Subcutaneous adipose tissue (tissue), 4 donors: Measurements from ENCODE around the gene GNAT2. TPM values are rescaled to one million over a fixed set of nuclear protein-coding genes. Genes with fewer than 3 reads are reported as not detected.

Source experiments
- total RNA-seq, 4 donors: library from RNA; depleted of rRNA; stranded (reverse); fragments of >200 nt; gene quantifications; one replicate each; pipeline ENCODE4 v1.1.0, GENCODE V29; 2016
- TF ChIP-seq, protein P1 (sequence below): fragments of 450-650 bp; IDR thresholded peaks from one replicate; pipeline ENCODE4 v1.5.1; 2016; ENCODE audit warnings: low read depth, mild to moderate bottlenecking, control low read depth, antibody characterized with exemption, moderate library complexity

Gene GNAT2
- total RNA-seq, 4 donors from 2014 or later = not detected

DNA sequence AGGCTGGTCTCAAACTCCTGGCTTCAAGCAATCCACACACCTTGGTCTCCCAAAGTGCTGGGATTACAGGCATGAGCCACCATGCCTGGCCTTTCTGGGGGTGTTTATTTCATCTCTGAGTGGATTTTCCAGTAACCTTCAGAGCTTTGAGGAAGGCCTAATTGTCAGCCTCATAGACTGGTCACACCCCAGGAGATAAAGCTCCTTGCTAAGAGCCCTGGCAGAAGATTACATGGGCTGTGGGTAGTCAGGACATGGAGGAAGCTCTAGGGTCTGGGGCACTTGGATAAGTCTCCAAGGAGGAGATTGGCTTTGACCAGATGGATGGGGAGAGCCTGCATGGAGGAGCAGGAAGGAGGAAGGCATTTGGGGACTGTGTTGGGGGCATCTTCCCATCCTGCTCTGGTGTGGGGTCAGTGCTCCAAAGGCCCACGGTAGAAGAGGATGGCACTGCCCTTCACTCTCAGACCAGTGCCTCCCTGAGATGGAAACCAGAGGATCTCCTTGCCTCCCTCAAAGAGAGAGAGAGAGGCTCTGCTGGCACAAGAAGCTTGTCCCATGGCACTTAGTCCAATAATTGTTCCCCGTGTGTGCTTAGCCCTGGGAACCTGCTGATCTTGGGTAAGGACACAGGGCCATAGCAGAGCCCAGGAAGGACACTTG, 21.8 kb upstream of the GNAT2 start:
- TF ChIP-seq, protein P1, sequence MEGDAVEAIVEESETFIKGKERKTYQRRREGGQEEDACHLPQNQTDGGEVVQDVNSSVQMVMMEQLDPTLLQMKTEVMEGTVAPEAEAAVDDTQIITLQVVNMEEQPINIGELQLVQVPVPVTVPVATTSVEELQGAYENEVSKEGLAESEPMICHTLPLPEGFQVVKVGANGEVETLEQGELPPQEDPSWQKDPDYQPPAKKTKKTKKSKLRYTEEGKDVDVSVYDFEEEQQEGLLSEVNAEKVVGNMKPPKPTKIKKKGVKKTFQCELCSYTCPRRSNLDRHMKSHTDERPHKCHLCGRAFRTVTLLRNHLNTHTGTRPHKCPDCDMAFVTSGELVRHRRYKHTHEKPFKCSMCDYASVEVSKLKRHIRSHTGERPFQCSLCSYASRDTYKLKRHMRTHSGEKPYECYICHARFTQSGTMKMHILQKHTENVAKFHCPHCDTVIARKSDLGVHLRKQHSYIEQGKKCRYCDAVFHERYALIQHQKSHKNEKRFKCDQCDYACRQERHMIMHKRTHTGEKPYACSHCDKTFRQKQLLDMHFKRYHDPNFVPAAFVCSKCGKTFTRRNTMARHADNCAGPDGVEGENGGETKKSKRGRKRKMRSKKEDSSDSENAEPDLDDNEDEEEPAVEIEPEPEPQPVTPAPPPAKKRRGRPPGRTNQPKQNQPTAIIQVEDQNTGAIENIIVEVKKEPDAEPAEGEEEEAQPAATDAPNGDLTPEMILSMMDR = no peak

DNA sequence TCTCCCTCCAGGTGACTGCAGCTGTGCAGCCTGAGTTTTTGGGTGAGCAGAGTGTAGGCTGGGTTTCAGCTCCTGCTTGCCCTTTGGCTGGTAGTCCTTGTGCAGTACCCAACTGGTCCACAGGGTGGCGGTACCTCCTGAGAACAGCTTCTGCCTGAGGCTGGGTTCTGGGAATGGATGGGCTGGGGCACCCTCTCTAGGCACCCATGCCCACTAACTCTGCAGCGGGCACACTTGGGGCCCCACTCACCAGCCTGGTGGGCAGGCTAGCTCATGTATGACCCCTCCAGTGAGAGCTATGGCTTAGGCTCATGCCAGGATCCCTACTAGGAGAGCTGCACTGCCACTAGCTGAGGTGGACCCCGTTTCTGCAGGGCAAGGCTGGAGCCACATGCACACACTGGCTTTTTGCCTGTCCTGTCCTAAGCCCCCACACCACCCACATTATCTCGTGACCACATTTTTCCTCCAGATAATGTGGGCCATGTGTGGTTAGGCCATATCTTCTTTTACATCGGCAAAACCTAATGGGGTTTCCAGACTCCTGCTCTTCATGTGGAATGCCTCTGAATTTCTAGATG, 21.0 kb upstream of the GNAT2 start:
- TF ChIP-seq, protein P1 = no peak

DNA sequence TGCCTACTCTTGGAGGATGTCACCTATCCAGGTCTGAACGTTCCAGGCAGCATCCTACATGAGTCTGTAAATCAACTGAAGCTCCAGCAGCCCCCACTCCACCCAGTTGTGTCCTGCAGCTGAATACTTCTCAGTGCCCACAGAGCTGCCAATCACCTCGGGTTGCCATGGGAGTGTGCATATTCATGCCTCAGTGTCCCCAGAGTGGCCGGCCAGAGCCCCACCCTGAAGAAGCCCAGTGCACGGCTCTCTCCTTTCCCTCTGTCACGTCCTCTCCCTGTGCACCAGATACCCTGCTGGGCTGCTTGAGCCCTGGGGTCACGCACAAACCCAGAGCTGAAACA, 20.4 kb upstream of the GNAT2 start:
- TF ChIP-seq, protein P1 = no peak

DNA sequence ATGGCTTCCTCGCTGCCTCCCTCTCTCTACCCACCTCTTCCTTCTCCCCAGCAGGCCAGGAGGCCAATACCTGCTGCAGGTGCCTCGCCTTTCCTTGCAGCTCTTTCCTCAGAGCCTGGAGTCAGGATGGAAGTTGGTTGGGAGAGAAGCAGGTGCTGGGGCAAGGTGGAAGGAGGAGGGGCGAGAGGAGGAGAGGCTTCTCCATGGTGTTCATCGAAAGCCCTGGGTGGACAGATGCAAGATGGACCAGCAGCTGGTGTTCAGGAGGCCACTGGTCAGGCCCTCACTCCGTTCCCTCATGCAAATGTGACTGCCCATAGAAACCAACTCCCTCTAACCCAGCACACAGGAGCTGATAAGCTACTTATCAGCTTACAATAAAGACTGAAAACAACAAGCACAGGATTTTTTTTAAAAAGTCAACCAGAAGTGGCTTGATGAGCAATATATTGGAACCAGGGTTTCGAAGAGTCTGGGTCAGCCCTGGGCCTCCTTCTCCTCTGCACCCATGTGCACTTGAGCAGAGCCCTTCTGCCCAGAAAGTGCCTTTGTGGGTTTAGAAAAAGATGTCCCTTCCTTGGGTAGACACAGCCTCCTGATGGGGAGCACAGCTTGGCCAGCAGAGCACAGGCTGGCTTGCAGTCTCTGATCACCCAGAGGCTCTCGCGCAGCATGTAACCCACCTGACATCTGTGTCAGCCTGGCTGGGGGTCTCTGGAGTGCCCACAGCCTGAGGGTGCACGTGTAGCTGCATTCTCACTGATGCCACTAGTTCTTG, 19.8 kb upstream of the GNAT2 start:
- TF ChIP-seq, protein P1 = no peak

DNA sequence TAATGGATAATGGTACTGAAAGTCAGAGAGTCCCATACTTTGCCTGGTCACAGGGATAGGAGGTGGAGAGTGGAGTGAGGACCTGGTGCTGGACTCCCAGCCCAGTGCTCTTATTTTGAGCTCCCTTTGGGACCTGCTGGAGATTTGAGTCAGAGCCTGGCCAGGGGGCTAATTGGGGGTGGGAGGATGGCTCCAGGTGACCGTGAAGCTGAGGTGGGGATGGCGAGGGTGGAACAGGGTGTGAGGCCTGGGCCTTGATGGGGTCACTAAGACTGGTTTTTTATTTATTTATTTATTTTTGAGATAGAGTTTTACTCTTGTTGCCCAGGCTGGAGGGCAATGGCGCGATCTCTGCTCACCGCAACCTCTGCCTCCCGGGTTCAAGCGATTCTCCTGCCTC, 18.0 kb upstream of the GNAT2 start:
- TF ChIP-seq, protein P1 = no peak

DNA sequence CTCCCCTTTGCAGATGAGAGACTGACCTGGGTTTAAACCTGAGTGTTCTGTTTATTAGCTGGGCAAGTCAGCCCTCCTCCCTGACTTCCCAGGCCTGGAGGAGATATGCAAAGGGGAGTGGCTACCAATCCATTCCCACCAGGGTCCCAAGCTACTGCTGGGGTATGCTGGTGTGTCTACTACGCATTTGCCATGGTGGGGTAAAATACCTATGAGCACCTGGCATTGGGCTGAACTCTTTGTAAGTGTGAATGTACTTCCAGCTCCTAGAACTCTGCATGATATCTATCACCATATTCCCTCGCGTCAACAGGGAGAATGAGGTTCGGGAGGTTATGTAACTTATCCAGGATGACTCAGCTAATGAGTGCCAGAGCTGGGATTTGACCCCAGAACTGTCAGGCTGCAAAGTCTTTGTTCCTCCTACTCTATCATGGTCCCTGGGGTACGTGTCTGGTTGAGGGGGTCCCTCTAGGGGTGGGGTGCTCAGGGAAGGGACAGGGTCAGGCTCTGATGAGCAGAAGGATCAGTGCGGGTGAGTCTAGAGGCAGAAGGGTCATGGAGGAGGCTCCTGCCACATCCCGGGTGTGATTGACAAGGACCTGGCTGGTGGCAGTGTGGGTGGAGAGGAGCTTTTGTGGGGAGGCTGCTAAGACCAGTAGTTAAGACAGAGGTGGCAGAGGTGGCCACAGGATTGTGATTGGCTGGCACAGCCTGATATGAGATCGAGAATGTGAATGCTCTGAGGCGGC, 17.0 kb upstream of the GNAT2 start:
- TF ChIP-seq, protein P1 = no peak

DNA sequence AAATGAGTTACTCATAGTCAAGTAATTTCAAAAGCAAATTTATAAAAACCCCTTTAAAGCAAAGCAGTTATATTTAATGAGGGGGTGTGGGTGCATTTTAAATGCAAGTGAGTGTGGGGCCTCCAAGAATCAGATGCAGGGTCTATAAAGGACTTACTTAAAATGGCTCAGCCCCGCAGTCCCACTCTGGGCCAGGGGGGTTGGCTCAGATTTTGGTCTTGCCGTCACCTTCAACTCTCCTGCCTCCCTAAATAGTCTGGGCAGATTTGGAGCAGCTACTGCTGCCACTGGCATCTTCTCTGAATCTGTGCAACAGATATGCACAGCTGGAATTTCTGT, 16.4 kb upstream of the GNAT2 start:
- TF ChIP-seq, protein P1 = no peak
